Measurements from ENCODE around the gene CDH4.

GRCh38 chr20:61738601-61739069 is 486.6 kb downstream of the CDH4 start:
- TF ChIP-seq, protein P1, sequence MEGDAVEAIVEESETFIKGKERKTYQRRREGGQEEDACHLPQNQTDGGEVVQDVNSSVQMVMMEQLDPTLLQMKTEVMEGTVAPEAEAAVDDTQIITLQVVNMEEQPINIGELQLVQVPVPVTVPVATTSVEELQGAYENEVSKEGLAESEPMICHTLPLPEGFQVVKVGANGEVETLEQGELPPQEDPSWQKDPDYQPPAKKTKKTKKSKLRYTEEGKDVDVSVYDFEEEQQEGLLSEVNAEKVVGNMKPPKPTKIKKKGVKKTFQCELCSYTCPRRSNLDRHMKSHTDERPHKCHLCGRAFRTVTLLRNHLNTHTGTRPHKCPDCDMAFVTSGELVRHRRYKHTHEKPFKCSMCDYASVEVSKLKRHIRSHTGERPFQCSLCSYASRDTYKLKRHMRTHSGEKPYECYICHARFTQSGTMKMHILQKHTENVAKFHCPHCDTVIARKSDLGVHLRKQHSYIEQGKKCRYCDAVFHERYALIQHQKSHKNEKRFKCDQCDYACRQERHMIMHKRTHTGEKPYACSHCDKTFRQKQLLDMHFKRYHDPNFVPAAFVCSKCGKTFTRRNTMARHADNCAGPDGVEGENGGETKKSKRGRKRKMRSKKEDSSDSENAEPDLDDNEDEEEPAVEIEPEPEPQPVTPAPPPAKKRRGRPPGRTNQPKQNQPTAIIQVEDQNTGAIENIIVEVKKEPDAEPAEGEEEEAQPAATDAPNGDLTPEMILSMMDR (IDR thresholded peaks at IDR 0.05), result no peak
- TF ChIP-seq POLR2A (IDR thresholded peaks at IDR 0.05), result no peak
